GM21737 (cell line): ENCODE data around the gene SLC12A4.
"Not testable (repeated sequence)": the region's sequence is repeated elsewhere in the genome, so short reads cannot be mapped to it uniquely, and the experiment has no call there.

ENCODE experiments used
- ATAC-seq: cut with Tn5 transposase; IDR thresholded peaks from one replicate; pipeline ENCODE4 v1.9.1; 2021; ENCODE audit warnings: mild to moderate bottlenecking, moderate library complexity; ENCODE audit not compliant: unreplicated experiment

The SLC12A4 gene

GRCh38 chr16:67928561-67929364 lies 39.7 kb downstream of the SLC12A4 start:
- ATAC-seq: no peak

DNA sequence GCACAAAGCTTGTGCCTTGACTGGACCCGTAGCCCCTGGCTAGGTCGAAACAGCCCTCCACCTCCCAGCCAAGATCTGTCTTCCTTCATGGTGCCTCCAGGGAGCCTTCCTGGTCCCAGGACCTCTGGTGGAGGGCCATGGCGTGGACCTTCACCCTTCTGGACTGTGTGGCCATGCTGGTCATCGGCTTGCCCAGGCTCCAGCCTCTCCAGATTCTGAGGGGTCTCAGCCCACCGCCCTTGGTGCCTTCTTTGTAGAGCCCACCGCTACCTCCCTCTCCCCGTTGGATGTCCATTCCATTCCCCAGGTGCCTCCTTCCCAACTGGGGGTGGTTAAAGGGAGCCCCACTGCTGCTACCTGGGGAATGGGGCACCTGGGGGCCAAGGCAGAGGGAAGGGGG lies 40.3 kb downstream of the SLC12A4 start:
- ATAC-seq: no peak

GRCh38 chr16:67927131-67927941 lies 41.1 kb downstream of the SLC12A4 start:
- no peak for ATAC-seq

GRCh38 chr16:67926181-67926750 lies 42.2 kb downstream of the SLC12A4 start:
- ATAC-seq: no peak

GRCh38 chr16:67924140-67924906 lies 44.1 kb downstream of the SLC12A4 start:
- no peak for ATAC-seq

- no peak for ATAC-seq
Measured at GRCh38 chr16:67923414-67924116, 44.9 kb downstream of the SLC12A4 start.

DNA sequence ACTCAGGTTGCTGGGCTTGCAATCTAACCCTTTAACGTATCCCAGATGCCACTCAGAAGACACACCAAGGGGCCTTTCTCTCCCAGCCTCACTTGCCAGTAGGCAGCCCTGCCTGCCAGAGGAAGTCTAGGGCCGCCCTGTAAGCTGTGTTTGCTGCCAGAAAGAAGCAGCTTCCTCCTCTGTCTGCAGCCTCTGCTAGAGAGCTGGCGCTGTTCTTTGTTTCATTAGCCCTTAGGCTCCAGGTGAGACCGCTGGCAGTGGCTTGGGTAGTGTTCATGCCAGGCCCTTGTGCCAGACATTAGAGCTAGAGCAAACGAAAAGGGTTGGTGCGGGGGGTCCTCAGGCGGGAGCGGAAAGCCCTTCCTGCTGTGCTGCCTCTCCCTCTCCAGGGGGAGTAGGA lies 45.7 kb downstream of the SLC12A4 start:
- no peak for ATAC-seq

DNA sequence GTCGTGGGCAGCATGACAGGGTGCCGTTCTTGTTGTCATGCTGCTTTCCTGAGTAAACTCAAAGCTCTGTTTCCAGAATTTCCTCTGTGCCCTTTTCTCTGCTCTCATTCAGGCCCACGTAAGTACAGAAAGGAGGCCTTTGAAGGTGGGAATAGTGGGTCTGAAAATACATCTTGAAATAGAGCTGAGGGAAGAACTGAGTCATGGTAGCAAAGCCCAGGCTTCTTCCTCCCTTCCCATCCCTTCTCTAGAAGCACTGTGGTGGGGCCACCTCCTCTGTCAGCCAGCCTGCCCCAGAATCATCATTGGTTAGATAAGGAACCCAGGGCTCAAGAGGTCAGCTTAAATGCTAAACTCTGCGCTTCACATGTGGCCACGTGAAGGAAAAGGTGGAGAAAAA lies 46.2 kb downstream of the SLC12A4 start:
- no peak for ATAC-seq

- no peak for ATAC-seq
Measured at GRCh38 chr16:67919622-67920221, 48.7 kb downstream of the SLC12A4 start.

- no peak for ATAC-seq
Measured at GRCh38 chr16:67917852-67918236, 50.6 kb downstream of the SLC12A4 start.

DNA sequence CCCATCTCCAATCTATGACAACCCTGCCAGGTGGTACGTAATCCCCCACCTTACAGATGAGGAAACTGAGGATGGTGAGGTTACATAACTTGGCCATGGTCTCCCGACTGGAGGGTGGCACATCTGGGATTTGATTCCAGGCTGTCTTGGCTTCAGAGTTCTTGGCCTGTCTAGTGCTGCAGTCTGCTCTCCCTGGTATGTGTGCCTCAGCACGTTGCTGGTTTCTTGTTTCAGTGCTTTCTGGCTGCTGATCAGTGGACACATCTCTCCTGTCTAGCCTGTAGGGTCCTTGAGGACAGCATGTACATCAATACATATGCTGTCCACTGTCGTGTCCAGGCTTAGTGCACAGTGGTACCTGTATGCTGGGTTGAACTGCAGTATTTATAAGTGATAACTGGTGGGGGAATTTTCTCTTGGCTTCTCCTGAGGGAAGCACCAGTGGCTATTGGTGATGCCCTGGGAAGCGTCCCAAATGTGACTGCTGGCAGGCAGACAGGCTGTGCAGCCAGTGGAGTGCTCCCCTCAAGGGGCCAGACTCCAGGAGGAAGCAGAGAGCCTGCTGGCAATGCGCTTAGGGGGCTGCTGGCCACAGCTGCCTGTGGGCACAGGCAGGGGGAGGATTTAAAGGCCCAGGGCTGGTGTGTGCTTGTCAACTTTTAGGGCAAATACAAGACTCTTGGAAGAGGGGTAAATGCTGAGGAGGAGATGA lies 51.1 kb downstream of the SLC12A4 start:
- ATAC-seq: no peak

- no peak for ATAC-seq
Measured at GRCh38 chr16:67915831-67916723, 52.4 kb downstream of the SLC12A4 start.

- not testable (repeated sequence) for ATAC-seq
Measured at GRCh38 chr16:67915496-67915769, 53.0 kb downstream of the SLC12A4 start.

DNA sequence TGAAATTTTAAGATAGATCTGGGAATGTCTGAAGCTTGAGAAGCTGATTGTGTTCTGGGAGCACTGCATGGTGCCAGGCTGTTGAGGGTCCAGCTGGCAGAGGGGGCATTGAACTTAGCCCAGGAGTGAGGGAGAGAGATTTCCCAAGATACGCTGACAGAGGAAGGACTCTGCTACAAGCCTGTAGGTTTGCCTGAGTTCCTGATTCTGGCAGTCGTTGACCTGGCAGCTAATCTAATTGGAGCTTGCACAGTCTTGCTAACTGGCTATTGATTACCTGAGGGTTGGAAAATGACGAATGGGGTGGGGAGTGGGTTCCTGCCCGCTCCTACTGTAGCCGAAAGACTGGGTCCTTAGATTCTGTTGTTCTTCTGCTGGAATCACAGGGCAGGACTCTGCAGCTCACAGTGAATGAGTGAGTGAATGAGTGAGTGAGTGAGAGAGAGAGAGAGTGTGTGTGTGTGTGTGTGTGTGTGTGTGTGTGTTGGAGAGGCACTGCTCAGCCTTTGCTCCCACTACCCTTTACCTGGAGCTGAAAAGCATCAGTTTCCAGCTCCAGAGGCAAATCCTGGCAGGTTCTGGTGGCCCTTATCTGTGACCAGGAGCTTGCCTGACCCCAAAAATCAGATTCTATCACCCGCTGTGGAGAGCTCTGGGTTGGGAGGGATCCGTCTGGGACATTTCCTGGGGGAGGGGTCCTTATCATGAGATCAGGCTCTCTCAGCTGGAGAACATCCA lies 53.5 kb downstream of the SLC12A4 start:
- ATAC-seq: no peak

- ATAC-seq: no peak
Measured at GRCh38 chr16:67910158-67910557, 58.3 kb downstream of the SLC12A4 start.

- ATAC-seq: no peak
Measured at GRCh38 chr16:67909056-67909742, 59.2 kb downstream of the SLC12A4 start.

GRCh38 chr16:67907397-67908180 lies 60.8 kb downstream of the SLC12A4 start:
- no peak for ATAC-seq
